HG02642 (cell line): ENCODE data around the gene PACSIN3.

Experiments
- ATAC-seq: cut with Tn5 transposase; IDR thresholded peaks from one replicate; pipeline ENCODE4 v1.9.1; 2021; ENCODE audit warnings: mild to moderate bottlenecking; ENCODE audit not compliant: unreplicated experiment, poor library complexity

Gene PACSIN3

GRCh38 chr11:47155879-47156278 is 30.4 kb downstream of the PACSIN3 start:
- ATAC-seq, result no peak

DNA sequence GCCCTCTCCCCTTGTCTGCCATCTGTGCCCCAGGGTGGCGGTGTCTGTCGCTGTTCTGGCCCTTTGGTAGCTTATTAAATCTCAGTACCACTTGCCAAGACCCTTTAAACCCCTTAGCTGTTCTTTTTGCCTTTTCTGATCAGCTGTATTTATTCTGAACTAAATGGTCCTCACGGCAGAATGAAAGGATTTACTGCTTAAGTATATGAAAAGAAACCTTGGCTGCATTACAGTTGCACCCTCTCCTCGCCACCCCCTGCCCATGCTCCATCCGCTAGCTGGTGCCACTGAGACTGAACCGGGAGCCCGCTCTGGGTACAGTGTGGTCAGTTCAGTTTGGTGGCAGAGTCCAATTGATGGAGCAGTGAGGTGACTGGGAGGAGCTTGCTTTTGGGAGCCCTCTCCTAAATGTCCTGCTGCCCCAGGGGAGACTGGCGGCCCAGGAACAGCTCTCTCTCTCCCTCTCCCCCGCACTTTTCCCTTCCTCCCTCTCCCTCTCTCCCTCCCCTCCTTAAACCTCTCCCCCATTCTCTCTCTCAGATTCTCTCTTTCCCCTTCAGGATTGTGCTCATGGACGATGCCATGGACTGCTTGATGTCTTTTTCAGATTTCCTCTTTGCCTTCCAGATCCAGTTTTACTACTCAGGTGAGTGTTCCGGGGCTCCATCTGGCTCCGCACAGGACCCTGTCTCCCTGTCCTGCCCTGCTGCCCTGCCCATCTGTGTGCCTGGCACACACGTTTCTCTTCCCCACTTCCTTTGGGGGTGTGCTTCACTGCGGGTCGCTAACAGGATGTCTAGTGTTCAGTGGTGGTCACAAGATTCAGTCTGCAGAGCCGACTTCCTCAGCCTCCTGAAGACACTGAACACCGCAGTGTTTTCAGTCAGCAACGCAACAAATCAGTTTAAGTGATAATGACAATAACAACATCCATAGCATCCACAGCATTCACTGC is 31.3 kb downstream of the PACSIN3 start:
- no peak for ATAC-seq

DNA sequence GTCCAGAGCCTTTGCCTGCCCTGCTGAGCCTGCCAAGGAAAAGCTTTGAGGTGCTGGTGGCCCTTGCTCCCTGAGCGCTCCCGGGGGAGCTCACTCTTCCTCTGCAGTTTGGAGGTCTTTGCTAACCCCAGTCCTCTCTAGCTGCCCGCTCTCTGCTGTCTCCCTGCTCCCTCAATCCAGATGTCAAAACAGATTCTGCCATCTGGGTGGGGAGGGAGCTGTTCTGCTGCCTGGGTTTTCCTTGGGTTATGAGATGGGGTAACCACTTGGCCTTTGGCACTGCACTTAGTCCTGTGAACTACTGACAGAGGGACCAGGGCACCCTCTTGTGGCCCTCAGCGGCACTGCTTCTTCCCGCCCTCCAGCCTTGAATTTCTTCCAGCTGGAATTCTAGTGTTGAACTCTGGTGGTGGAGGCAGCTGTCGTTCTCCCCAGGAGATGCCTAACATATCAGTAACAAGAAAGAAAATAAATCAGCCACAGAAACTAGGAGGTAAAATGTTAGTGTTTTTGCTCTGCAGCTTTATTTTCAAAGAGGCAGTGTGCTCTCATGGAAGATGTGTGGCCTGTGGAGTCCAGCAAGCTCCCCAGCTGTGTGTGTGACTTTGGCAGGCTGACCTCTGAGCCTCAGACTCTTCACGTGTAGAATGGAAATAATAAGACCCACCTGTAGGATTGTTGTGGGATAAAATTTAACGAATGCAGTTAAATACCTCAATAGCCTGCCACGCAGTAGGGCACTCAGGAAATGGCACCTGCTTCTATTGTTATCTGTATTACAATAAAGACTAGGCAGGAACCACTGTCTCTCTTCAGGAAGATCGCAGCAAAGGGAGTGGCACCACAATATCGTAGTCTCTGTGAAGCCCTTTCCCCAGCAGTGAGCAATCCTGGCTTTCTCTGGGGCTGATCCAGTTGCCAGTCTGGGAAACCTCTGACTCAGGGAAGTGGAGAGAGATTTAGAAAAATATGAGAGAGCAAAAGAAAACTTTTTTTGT is 33.0 kb downstream of the PACSIN3 start:
- peak; percentile 53 for ATAC-seq

DNA sequence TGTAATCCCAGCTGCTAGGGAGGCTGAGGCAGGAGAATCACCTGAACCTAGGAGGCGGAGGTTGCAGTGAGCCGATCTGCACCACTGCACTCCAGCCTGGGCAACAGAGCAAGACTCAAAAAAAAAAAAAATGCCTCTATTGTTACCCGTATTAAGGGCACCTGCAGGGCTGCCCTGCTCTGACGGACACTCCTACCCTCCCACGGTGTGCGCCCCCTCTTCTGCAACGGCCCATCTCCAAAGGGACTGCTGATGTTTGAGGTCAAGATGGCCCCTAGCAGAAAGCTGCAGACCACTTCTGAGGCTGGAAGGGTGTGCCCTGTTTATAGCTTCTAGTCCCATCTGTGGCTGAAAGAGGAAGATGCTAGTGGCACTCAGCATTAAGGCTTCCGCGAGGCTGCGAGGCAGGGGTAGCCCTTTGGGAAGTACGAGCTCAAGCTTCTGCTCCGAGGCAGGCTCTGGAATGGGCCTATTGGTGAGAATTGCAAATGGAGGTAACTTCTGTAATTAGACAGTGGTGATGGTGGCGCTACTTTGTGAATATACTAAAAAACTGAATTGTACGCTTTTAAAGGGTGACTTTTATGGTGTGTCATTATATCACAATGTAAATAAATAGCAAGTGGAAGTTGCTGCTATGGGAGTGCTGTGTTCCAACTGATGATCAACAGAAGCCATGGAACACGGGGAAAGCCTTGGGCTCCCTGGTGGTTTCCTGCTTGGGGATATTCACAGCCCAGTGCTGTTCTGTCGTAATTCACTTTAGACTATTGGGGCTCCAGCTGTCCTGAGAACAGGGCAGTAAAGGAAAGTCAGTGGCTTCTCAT is 33.9 kb downstream of the PACSIN3 start:
- no peak for ATAC-seq

DNA sequence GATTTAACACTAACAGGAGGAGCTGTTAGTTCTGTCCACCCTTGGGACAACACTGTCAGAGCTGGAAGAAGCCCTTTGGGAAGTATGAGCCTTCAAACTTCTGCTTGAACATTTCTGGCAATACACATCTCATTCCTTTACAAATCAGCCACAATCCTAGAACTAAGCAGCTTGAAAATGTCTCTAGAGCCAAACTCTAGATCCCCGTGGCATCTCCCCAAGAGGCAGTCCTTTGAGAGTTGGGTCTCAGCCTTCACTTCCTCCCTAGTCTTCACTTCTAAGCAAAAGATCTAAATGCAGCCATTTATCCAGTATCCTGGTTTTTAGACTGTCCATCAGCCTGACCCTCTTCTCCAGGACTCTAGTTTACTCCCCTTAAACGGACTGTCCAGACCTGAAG is 36.5 kb downstream of the PACSIN3 start:
- no peak for ATAC-seq

GRCh38 chr11:47148903-47149531 is 37.2 kb downstream of the PACSIN3 start:
- ATAC-seq, result no peak

- no peak for ATAC-seq
Measured at GRCh38 chr11:47148270-47148669, 38.0 kb downstream of the PACSIN3 start.

DNA sequence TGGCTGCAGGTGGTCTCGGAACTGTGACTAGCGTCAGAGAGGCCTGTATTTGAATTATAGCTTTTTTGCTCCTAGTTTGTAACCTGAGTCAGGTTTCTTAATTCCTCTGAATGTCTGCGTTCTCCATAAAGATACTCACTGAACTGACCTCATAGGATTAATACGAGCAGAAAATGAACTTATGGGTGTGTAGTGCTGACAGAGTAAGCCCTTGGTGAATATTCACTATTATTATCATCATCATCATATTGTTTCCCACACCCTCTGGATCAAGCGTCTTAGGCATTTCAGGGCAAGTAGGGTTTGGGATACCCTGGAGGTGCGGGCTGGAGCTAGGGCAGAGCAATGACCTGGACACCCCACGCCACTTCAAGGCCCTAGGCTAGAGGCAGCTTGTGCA is 38.6 kb downstream of the PACSIN3 start:
- ATAC-seq, result no peak

GRCh38 chr11:47147250-47147649 is 39.0 kb downstream of the PACSIN3 start:
- ATAC-seq, result no peak

- ATAC-seq, result no peak
Measured at GRCh38 chr11:47144541-47144940, 41.7 kb downstream of the PACSIN3 start.

DNA sequence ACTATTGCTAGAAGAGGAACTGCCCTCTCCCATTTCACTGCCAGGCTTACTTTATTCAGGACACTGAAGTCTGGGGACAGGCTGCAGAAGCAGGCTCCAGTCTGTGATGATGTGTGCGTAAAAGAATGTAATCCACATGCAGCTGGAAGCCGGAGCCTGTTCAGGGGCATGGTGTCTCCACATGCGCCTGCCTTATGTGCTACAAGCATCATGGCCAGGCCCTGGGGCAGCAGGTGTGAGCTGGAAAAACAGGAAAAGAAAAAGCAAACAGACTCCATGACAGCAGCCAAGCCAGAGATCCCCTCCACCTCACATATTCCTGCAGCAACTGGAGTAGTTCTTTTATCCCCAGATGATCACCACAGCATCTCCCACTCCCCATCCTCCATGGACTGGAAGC is 42.9 kb downstream of the PACSIN3 start:
- ATAC-seq, result no peak

DNA sequence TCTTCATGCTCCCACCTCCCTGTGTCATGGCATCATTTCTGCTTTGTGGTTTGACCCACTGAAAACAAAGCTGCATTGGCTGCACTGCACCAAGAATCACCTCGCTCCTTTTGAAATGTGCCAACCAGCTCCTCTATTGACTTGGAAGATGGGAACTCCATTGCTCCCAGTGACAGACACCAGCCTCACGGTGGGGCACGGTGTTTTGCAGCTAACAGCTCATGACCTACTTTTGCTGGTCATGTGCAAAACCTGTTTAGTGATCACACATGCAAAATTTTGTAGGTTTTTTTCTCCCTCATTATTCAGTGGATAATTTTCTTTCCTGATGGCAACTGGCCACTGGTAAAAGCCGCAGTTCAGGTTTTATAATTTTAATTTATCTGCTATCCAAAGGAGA is 46.4 kb downstream of the PACSIN3 start:
- no peak for ATAC-seq

DNA sequence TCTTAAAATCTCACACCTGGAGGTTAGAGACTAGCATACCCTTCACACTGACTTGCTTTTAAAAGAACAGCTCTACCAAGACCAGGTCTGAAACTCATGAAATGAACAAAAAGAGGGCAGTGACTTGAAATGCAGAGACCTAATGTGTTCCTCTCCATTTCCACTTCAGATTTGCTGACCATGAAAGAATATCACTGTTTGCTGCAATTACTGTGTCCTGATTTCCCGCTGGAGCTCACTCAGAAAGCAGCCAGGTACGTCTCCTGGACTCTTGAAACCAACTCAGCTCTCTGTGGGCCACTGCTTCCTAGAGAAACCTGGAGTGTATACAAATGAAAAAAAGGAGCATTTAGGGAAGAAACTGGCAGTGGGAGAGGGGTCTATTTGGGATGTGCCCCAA is 48.8 kb downstream of the PACSIN3 start:
- no peak for ATAC-seq

DNA sequence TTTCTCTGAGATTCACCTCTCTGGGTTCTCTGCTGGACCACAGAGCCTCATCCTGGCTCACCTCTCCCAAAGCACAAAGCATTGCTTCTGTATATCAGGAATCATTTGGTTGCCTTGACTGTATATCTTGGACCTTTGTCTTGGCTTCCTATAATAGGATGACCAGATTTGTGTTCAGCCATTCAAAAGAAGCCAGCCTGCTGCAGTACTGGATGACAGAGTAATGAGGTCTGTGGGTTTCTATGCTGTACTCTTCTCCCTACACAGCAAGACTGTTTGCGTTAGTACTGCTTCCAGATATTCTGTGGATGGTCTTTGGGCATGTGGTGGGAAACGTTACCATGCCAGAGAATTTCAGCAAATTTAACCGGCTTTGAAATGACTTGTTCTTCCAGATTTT is 49.3 kb downstream of the PACSIN3 start:
- ATAC-seq, result no peak

DNA sequence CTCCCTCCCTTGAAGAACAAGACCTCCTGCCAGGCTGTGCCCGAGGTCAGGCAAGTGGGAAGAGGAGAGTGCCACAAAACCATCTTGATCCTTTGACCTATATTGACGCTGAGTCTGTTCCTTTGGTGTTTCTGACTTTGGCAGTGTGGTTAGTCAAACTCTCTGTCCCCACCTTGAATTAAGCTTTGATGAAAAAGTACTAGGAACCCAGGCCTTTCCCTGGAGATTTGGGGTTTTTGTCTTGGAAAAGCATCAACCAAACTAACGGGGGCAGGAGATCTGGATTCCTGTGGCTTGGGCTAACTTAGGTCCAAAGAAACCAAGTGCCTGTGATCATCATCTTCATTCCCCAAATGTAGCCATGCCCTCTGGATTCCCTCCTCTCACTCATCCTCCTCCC is 49.9 kb downstream of the PACSIN3 start:
- ATAC-seq, result no peak

DNA sequence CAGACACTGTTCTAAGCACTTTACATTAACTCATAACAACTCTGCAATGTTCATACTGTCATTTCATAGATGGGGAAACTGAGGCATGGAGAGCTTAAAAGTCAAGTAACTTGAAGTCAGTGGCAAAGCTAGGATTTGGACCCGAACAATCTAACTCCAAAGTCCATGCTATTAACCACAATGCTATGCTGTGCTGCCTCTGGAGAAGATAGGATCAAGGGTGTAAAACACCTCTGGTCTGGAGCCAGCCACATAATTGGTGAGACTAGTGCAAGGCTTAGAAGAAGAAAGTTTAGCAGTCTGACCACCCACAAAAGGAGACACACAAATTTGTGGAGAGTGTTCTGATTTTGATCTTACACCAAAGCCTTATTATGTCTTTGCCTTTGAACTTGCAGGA is 53.3 kb downstream of the PACSIN3 start:
- ATAC-seq, result no peak

DNA sequence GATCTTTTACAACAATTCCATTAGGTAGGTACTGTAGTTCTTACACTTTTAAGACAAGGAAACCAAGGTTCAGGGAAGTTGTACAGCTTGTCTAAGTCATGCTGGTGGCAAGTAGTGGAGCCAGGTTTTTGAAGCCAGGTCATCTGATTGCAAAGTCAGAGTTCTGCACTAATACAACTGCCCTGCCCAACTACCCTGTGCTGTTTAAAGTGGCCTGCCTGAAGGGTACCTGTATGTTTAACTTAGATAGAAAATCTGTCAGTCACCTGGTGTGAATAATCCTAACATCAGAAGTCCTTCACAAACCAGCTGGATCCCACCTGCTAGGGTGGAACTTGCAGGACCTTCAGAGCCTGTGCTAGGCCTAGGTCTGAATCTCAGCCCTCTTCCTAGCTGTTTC is 53.7 kb downstream of the PACSIN3 start:
- ATAC-seq, result no peak

- no peak for ATAC-seq
Measured at GRCh38 chr11:47131136-47131535, 55.1 kb downstream of the PACSIN3 start.

- ATAC-seq, result no peak
Measured at GRCh38 chr11:47130543-47130942, 55.7 kb downstream of the PACSIN3 start.
